ENCODE results near the gene DDRGK1. TPM values are rescaled to one million over a fixed set of nuclear protein-coding genes. Genes with fewer than 3 reads are reported as not detected.

The DDRGK1 gene
- total and polyA plus RNA-seq, 2 of the 4 experiments (the other 2 are of a cell fraction): 12.2 to 29.6 TPM

- Histone ChIP-seq H3K27ac (ENCODE audit: insufficient read depth, low read length) (peak within 1 kb of the TSS; percentile 92), H3K23ac (ENCODE audit: low read depth, low read length) (peak within 1 kb of the TSS; percentile 99), H3K4me1 (ENCODE audit: control insufficient read depth, insufficient read depth, low read length) (peaks cover 5% of the 10 kb centered on the region), H2AFZ (replicated peaks; ENCODE audit: low read length, poor library complexity) (peak within 1 kb of the TSS; percentile 100), H2AK5ac (ENCODE audit: low read depth, low read length) (peak within 1 kb of the TSS; percentile 90), H3K18ac (ENCODE audit: low read depth, low read length) (peak within 1 kb of the TSS; percentile 76), H2BK120ac (ENCODE audit: low read depth, low read length) (peak within 1 kb of the TSS; percentile 86), H2AK9ac (replicated peaks; ENCODE audit: low read depth, low read length, poor library complexity) (peak within 1 kb of the TSS; percentile 99), H3K9ac (ENCODE audit: low read depth, low read length) (peak within 1 kb of the TSS; percentile 94), H3K9me1 (ENCODE audit: insufficient read depth, low read length) (peaks cover 15% of the 10 kb centered on the region), H3K14ac (replicated peaks; ENCODE audit: low read depth, low read length) (peak within 1 kb of the TSS; percentile 99), H2BK15ac (ENCODE audit: low read depth, low read length) (peak within 1 kb of the TSS; percentile 79; the same call in 1 of the 3 replicates), H3K4me3 (ENCODE audit: insufficient read depth, low read depth, low read length) (peak within 1 kb of the TSS; percentile 86), H4K5ac (ENCODE audit: low read depth, low read length) (peak within 1 kb of the TSS; percentile 99), H4K8ac (ENCODE audit: low read depth in 2 of 2, low read length in 2 of 2) (peak within 1 kb of the TSS; percentile 99 to 100), H2BK5ac (ENCODE audit: low read depth, low read length, poor library complexity, severe bottlenecking) (peak within 1 kb of the TSS; percentile 90), H4K91ac (ENCODE audit: insufficient read depth, low read depth, low read length) (peak within 1 kb of the TSS; percentile 98), H4K20me1 (ENCODE audit: insufficient read depth, low read length) (no peaks in the 10 kb centered on the region), H3K4me2 (ENCODE audit: low read depth, low read length) (peak within 1 kb of the TSS; percentile 97), H3K56ac (ENCODE audit: extremely low read depth, insufficient read depth, low read length) (peak within 1 kb of the TSS; percentile 93), H3K27me3 (ENCODE audit: control insufficient read depth, insufficient read depth, low read length) (no peaks in the 10 kb centered on the region), H3K9me3 (ENCODE audit: control insufficient read depth, insufficient read depth, low read length) (no peaks in the 10 kb centered on the region), H3K4ac (ENCODE audit: low read depth, low read length) (peak within 1 kb of the TSS; percentile 99), H3K36me3 (ENCODE audit: control insufficient read depth, insufficient read depth, low read length) (peaks cover 7% of the 10 kb centered on the region), H3K79me1 (ENCODE audit: low read depth in 1 of 2, low read length in 2 of 2) (peaks cover 20 to 71% of the 10 kb centered on the region in 2 experiments; a peak in 3 of 4 replicates), H2BK20ac (ENCODE audit: low read depth, low read length) (peak within 1 kb of the TSS; percentile 46; the same call in 1 of the 2 replicates)
- CTCF ChIA-PET: interaction anchor here (1.4 to 1.5 kb wide), 2 partner anchors 9 to 156 kb away, joined by 3 to 5 read pairs; no protein-coding TSS in a partner anchor
- intact Hi-C loops (cut with micrococcal nuclease) (no loop called here), in situ Hi-C loops (cut with MboI; ENCODE audit: low sequenced_read_pairs) (no loop called here), dilution Hi-C loops (cut with HindIII; ENCODE audit: low sequenced_read_pairs, unreplicated experiment) (no loop called here)
- no TSS peak for BruUV-seq (replicated peaks)
- DNase-seq (peak; percentile 20), ATAC-seq (ENCODE audit: low read depth) (peak; percentile 74)
- no peak for TF ChIP-seq SMC3 (IDR thresholded peaks at IDR 0.05; ENCODE audit: low read depth, low read length)
- no peak for TF ChIP-seq BHLHE40 (IDR thresholded peaks at IDR 0.05; ENCODE audit: low read depth, low read length)
- TF ChIP-seq MXI1 (IDR thresholded peaks at IDR 0.05; ENCODE audit: borderline replicate concordance, low read depth, low read length): peak; percentile 96
- TF ChIP-seq MAZ (IDR thresholded peaks at IDR 0.05; ENCODE audit: borderline replicate concordance, low read depth, low read length): peak; percentile 24; the same call in 1 of the 2 replicates
- 0 out of 2 replicates have a peak, but pooled peaks have one; percentile 26 for TF ChIP-seq POLR2A (IDR thresholded peaks at IDR 0.05; ENCODE audit: low read depth, low read length)
- no peak for TF ChIP-seq FOS (IDR thresholded peaks at IDR 0.05; ENCODE audit: low read depth, low read length)
- peak; percentile 30; the same call in 1 of the 2 replicates for TF ChIP-seq USF2 (IDR thresholded peaks at IDR 0.05; ENCODE audit: low read depth, low read length)
- 0% methylated on average over 31 of the region's 48 CpGs; no CpG with 5 or more reads in 1 of the 2 experiments for WGBS, 2 experiments (ENCODE audit: extremely low coverage in 2 of 2, insufficient read length in 1 of 2)
- POLR2A ChIA-PET (ENCODE audit: unreplicated experiment): interaction anchor here (0.6 kb wide), 1 partner anchor 286 kb away, joined by 3 read pairs; no protein-coding TSS in a partner anchor
Measured at GRCh38 chr20:3209257-3209945, 4.9 kb upstream of the DDRGK1 start, which contains the start of gene ITPA. ITPA (plus strand) TSS chr20:3209498; CDS start chr20:3209552, 54 bp downstream.

Measured in IMR-90 (cell line).